ENCODE measurements around the gene FAM237A. TPM values are rescaled to one million over a fixed set of nuclear protein-coding genes. Genes with fewer than 3 reads are reported as not detected.

The FAM237A gene
- total RNA-seq (2022; extraction: Qiagen RNA extraction) = not detected in 5 replicates

GRCh38 chr2:206642075-206643025 lies at the start of gene FAM237A:
Gene FAM237A, plus strand, starts transcription at chr2:206642487. Its CDS starts 1,750 bp downstream, at chr2:206644237.

Other genes starting within 250 kb of the FAM237A start
- gene ADAM23, start 199.0 kb upstream of the FAM237A start, total RNA-seq (2022; extraction: Qiagen RNA extraction) = 8.4 to 10.3 TPM (median 9.1 TPM) in 5 replicates
- not detected in 5 replicates for gene DYTN, start 75.9 kb downstream of the FAM237A start, total RNA-seq (2022; extraction: Qiagen RNA extraction)
- 1.1 to 1.7 TPM (median 1.5 TPM) in 5 replicates for gene MDH1B, start 122.8 kb downstream of the FAM237A start, total RNA-seq (2022; extraction: Qiagen RNA extraction)
- gene FASTKD2, start 123.1 kb downstream of the FAM237A start, total RNA-seq (2022; extraction: Qiagen RNA extraction) = 29.0 to 39.1 TPM (median 30.7 TPM) in 5 replicates

Data from A549 treated with AZD2906 at 1 μM for 4 hours (cell line).